Measurements from ENCODE around the gene PIK3R1. TPM values are rescaled to one million over a fixed set of nuclear protein-coding genes. Genes with fewer than 3 reads are reported as not detected.

The PIK3R1 gene
- total RNA-seq, 1 donor from 2014 or later = 43.3 TPM

- no peaks in the 10 kb centered on the region for H3K27me3 Mint-ChIP-seq (ENCODE audit: insufficient read depth)
- H3K4me1 Mint-ChIP-seq (ENCODE audit: low read depth) = peaks cover 85% of the 10 kb centered on the region
- no peaks in the 10 kb centered on the region for H3K9me3 Mint-ChIP-seq
- peaks cover 16% of the 10 kb centered on the region for H3K36me3 Mint-ChIP-seq (ENCODE audit: low read depth)
- peak overlapping the region; percentile 88 for H3K4me3 Mint-ChIP-seq
- peak overlapping the region; percentile 81 for H3K27ac Mint-ChIP-seq
- intact Hi-C loops (cut with micrococcal nuclease) = loop anchor here (1.0 to 5.0 kb wide), 10 partner anchors 13 to 761 kb away; no protein-coding TSS in a partner anchor
- peak; percentile 36 for DNase-seq (ENCODE audit: low spot score)
Observed at GRCh38 chr5:68287976-68288706, 72.6 kb downstream of the PIK3R1 start.

GRCh38 chr5:68288707-68289134, 73.2 kb downstream of the PIK3R1 start:
- no peaks in the 10 kb centered on the region for H3K27me3 Mint-ChIP-seq (ENCODE audit: insufficient read depth)
- peak overlapping the region; percentile 88 for H3K4me3 Mint-ChIP-seq
- H3K4me1 Mint-ChIP-seq (ENCODE audit: low read depth) = peaks cover 81% of the 10 kb centered on the region
- H3K27ac Mint-ChIP-seq = peak overlapping the region; percentile 77
- DNase-seq (ENCODE audit: low spot score) = no peak
- H3K36me3 Mint-ChIP-seq (ENCODE audit: low read depth) = peaks cover 16% of the 10 kb centered on the region
- intact Hi-C loops (cut with micrococcal nuclease) = loop anchor here (1.0 to 5.0 kb wide), 8 partner anchors 14 to 674 kb away; no protein-coding TSS in a partner anchor
- H3K9me3 Mint-ChIP-seq = no peaks in the 10 kb centered on the region

- DNase-seq (ENCODE audit: low spot score) = no peak
- intact Hi-C loops (cut with micrococcal nuclease) = loop anchor here (2.0 to 5.0 kb wide), 6 partner anchors 15 to 673 kb away; no protein-coding TSS in a partner anchor
- peak overlapping the region; percentile 88 for H3K4me3 Mint-ChIP-seq
- peaks cover 22% of the 10 kb centered on the region for H3K36me3 Mint-ChIP-seq (ENCODE audit: low read depth)
- no peaks in the 10 kb centered on the region for H3K27me3 Mint-ChIP-seq (ENCODE audit: insufficient read depth)
- H3K9me3 Mint-ChIP-seq = no peaks in the 10 kb centered on the region
- H3K4me1 Mint-ChIP-seq (ENCODE audit: low read depth) = peaks cover 75% of the 10 kb centered on the region
- H3K27ac Mint-ChIP-seq = no peak overlapping the region
Observed at GRCh38 chr5:68289498-68289897, 73.9 kb downstream of the PIK3R1 start.

GRCh38 chr5:68290260-68290674, 74.7 kb downstream of the PIK3R1 start:
- Mint-ChIP-seq H3K9me3 (no peaks in the 10 kb centered on the region), H3K4me3 (no peak overlapping the region), H3K27ac (no peak overlapping the region), H3K36me3 (ENCODE audit: low read depth) (peaks cover 27% of the 10 kb centered on the region), H3K27me3 (ENCODE audit: insufficient read depth) (no peaks in the 10 kb centered on the region), H3K4me1 (ENCODE audit: low read depth) (peaks cover 68% of the 10 kb centered on the region)
- intact Hi-C loops (cut with micrococcal nuclease) = no loop called here
- no peak for DNase-seq (ENCODE audit: low spot score)

- H3K36me3 Mint-ChIP-seq (ENCODE audit: low read depth) = peaks cover 30% of the 10 kb centered on the region
- intact Hi-C loops (cut with micrococcal nuclease) = no loop called here
- no peaks in the 10 kb centered on the region for H3K27me3 Mint-ChIP-seq (ENCODE audit: insufficient read depth)
- H3K4me1 Mint-ChIP-seq (ENCODE audit: low read depth) = peaks cover 62% of the 10 kb centered on the region
- H3K9me3 Mint-ChIP-seq = no peaks in the 10 kb centered on the region
- H3K27ac Mint-ChIP-seq = no peak overlapping the region
- DNase-seq (ENCODE audit: low spot score) = no peak
- no peak overlapping the region for H3K4me3 Mint-ChIP-seq
Observed at GRCh38 chr5:68290847-68291246, 75.3 kb downstream of the PIK3R1 start.

- no peak for DNase-seq (ENCODE audit: low spot score)
- H3K27ac Mint-ChIP-seq = no peak overlapping the region
- H3K36me3 Mint-ChIP-seq (ENCODE audit: low read depth) = peaks cover 43% of the 10 kb centered on the region
- no peaks in the 10 kb centered on the region for H3K9me3 Mint-ChIP-seq
- H3K4me1 Mint-ChIP-seq (ENCODE audit: low read depth) = peaks cover 47% of the 10 kb centered on the region
- H3K27me3 Mint-ChIP-seq (ENCODE audit: insufficient read depth) = no peaks in the 10 kb centered on the region
- intact Hi-C loops (cut with micrococcal nuclease) = no loop called here
- H3K4me3 Mint-ChIP-seq = no peak overlapping the region
Observed at GRCh38 chr5:68292316-68292715, 76.8 kb downstream of the PIK3R1 start.

GRCh38 chr5:68295772-68296171, 80.2 kb downstream of the PIK3R1 start:
- Mint-ChIP-seq H3K4me1 (ENCODE audit: low read depth) (peaks cover 23% of the 10 kb centered on the region), H3K27ac (no peak overlapping the region), H3K4me3 (no peak overlapping the region), H3K27me3 (ENCODE audit: insufficient read depth) (no peaks in the 10 kb centered on the region), H3K9me3 (no peaks in the 10 kb centered on the region), H3K36me3 (ENCODE audit: low read depth) (peaks cover 67% of the 10 kb centered on the region)
- intact Hi-C loops (cut with micrococcal nuclease) = no loop called here
- no peak for DNase-seq (ENCODE audit: low spot score)

- H3K36me3 Mint-ChIP-seq (ENCODE audit: low read depth) = peaks cover 65% of the 10 kb centered on the region
- peaks cover 17% of the 10 kb centered on the region for H3K4me1 Mint-ChIP-seq (ENCODE audit: low read depth)
- no peak overlapping the region for H3K27ac Mint-ChIP-seq
- DNase-seq (ENCODE audit: low spot score) = no peak
- intact Hi-C loops (cut with micrococcal nuclease) = no loop called here
- H3K27me3 Mint-ChIP-seq (ENCODE audit: insufficient read depth) = no peaks in the 10 kb centered on the region
- no peak overlapping the region for H3K4me3 Mint-ChIP-seq
- no peaks in the 10 kb centered on the region for H3K9me3 Mint-ChIP-seq
Observed at GRCh38 chr5:68296895-68297294, 81.3 kb downstream of the PIK3R1 start.

GRCh38 chr5:68297656-68298055, 82.1 kb downstream of the PIK3R1 start:
- Mint-ChIP-seq H3K9me3 (no peaks in the 10 kb centered on the region), H3K4me1 (ENCODE audit: low read depth) (peaks cover 15% of the 10 kb centered on the region), H3K4me3 (no peak overlapping the region), H3K36me3 (ENCODE audit: low read depth) (peaks cover 62% of the 10 kb centered on the region), H3K27ac (no peak overlapping the region), H3K27me3 (ENCODE audit: insufficient read depth) (no peaks in the 10 kb centered on the region)
- no peak for DNase-seq (ENCODE audit: low spot score)
- intact Hi-C loops (cut with micrococcal nuclease) = no loop called here

- no peak for DNase-seq (ENCODE audit: low spot score)
- Mint-ChIP-seq H3K4me3 (no peak overlapping the region), H3K36me3 (ENCODE audit: low read depth) (peaks cover 62% of the 10 kb centered on the region), H3K27ac (no peak overlapping the region), H3K27me3 (ENCODE audit: insufficient read depth) (no peaks in the 10 kb centered on the region), H3K9me3 (no peaks in the 10 kb centered on the region), H3K4me1 (ENCODE audit: low read depth) (peaks cover 22% of the 10 kb centered on the region)
- intact Hi-C loops (cut with micrococcal nuclease) = no loop called here
Observed at GRCh38 chr5:68298479-68298878, 82.9 kb downstream of the PIK3R1 start.

GRCh38 chr5:68299105-68299504, 83.5 kb downstream of the PIK3R1 start:
- no peaks in the 10 kb centered on the region for H3K27me3 Mint-ChIP-seq (ENCODE audit: insufficient read depth)
- H3K27ac Mint-ChIP-seq = no peak overlapping the region
- peaks cover 28% of the 10 kb centered on the region for H3K4me1 Mint-ChIP-seq (ENCODE audit: low read depth)
- no peaks in the 10 kb centered on the region for H3K9me3 Mint-ChIP-seq
- H3K4me3 Mint-ChIP-seq = no peak overlapping the region
- intact Hi-C loops (cut with micrococcal nuclease) = no loop called here
- H3K36me3 Mint-ChIP-seq (ENCODE audit: low read depth) = peaks cover 57% of the 10 kb centered on the region
- no peak for DNase-seq (ENCODE audit: low spot score)

GRCh38 chr5:68299575-68299974, 84.0 kb downstream of the PIK3R1 start:
- Mint-ChIP-seq H3K9me3 (no peaks in the 10 kb centered on the region), H3K4me1 (ENCODE audit: low read depth) (peaks cover 33% of the 10 kb centered on the region), H3K36me3 (ENCODE audit: low read depth) (peaks cover 54% of the 10 kb centered on the region), H3K27ac (no peak overlapping the region), H3K27me3 (ENCODE audit: insufficient read depth) (no peaks in the 10 kb centered on the region), H3K4me3 (no peak overlapping the region)
- DNase-seq (ENCODE audit: low spot score) = no peak
- intact Hi-C loops (cut with micrococcal nuclease) = no loop called here

- no peak overlapping the region for H3K4me3 Mint-ChIP-seq
- H3K27me3 Mint-ChIP-seq (ENCODE audit: insufficient read depth) = peaks cover 12% of the 10 kb centered on the region
- intact Hi-C loops (cut with micrococcal nuclease) = loop anchor here (5.0 kb wide), 3 partner anchors 39 to 159 kb away; no protein-coding TSS in a partner anchor
- no peak for DNase-seq (ENCODE audit: low spot score)
- H3K36me3 Mint-ChIP-seq (ENCODE audit: low read depth) = peaks cover 24% of the 10 kb centered on the region
- peaks cover 34% of the 10 kb centered on the region for H3K4me1 Mint-ChIP-seq (ENCODE audit: low read depth)
- H3K9me3 Mint-ChIP-seq = no peaks in the 10 kb centered on the region
- peak overlapping the region; percentile 70 for H3K27ac Mint-ChIP-seq
Observed at GRCh38 chr5:68303038-68303738, 87.6 kb downstream of the PIK3R1 start.
